H1 (cell line): ENCODE data around the gene CPNE5. TPM values are rescaled to one million over a fixed set of nuclear protein-coding genes. Genes with fewer than 3 reads are reported as not detected.

ENCODE experiments used
- CTCF ChIA-PET: fragments of 300-600 bp; sonication (Branson Sonifier 250); formaldehyde crosslinking; loops from one replicate; lab custom pipeline; 2021; ENCODE audit not compliant: partially characterized antibody; lab: Charles Lee
- POLR2A ChIA-PET: fragments of 300-600 bp; sonication (Branson Sonifier 250); formaldehyde crosslinking; loops from one replicate; lab custom pipeline; 2021; ENCODE audit warnings: inconsistent platforms; ENCODE audit not compliant: partially characterized antibody; lab: Charles Lee
- DNase-seq, 2 experiments: peaks; one replicate each; pipeline versions ENCODE4 v3.0.0 to v3.0.0-alpha.2; 2010 to 2022; ENCODE audit warnings: low spot score in 2 of 2, low read depth in 1 of 2, mixed read lengths in 1 of 2
- FAIRE-seq: peaks from 2 replicates; lab custom pipeline; 2011; peaks lifted over from hg19 to GRCh38; lab: Jason Lieb, UNC
- H2AFZ ChIP-seq: 2 replicates; pipeline ENCODE4 v1.8.1; 2012; ENCODE audit warnings: low read length, inconsistent platforms
- H2AK5ac ChIP-seq: 2 replicates; pipeline ENCODE4 v1.6.1; 2013; ENCODE audit warnings: low read depth, low read length
- H2BK120ac ChIP-seq: replicated peaks from 2 replicates; pipeline ENCODE3; 2013; ENCODE audit warnings: low read depth, low read length, inconsistent platforms
- H2BK12ac ChIP-seq: 2 replicates; pipeline ENCODE4 v1.6.1; 2013; ENCODE audit warnings: low read depth, low read length
- H2BK15ac ChIP-seq: 2 replicates; pipeline ENCODE4 v1.6.1; 2013; ENCODE audit warnings: low read length
- H2BK20ac ChIP-seq: 2 replicates; pipeline ENCODE4 v1.6.1; 2013; ENCODE audit warnings: low read length
- H2BK5ac ChIP-seq: 2 replicates; pipeline ENCODE4 v1.6.1; 2013; ENCODE audit warnings: low read depth, low read length
- H3K14ac ChIP-seq: 2 replicates; pipeline ENCODE4 v1.6.1; 2013; ENCODE audit warnings: inconsistent platforms; ENCODE audit not compliant: insufficient read length
- H3K18ac ChIP-seq: 2 replicates; pipeline ENCODE4 v1.6.1; 2013; ENCODE audit warnings: low read length; ENCODE audit errors: extremely low read depth
- H3K23ac ChIP-seq: 2 replicates; pipeline ENCODE4 v1.6.1; 2013; ENCODE audit warnings: inconsistent platforms; ENCODE audit not compliant: insufficient read length
- H3K23me2 ChIP-seq: 2 replicates; pipeline ENCODE4 v1.6.1; 2013; ENCODE audit warnings: low read depth, low read length
- H3K27ac ChIP-seq: 2 replicates; pipeline ENCODE4 v1.6.1; 2011; ENCODE audit warnings: low read depth, low read length, inconsistent platforms
- H3K27me3 ChIP-seq, 4 experiments: replicated peaks in 1 of 4; 1 replicate in 1 of 4; 2 replicates in 3 of 4; pipeline versions ENCODE4 v1.6.1 to v1.8.1; 2011 to 2013; ENCODE audit warnings: low read length in 3 of 4, mild to moderate bottlenecking in 3 of 4, inconsistent platforms in 2 of 4, mixed read lengths in 2 of 4, moderate library complexity in 1 of 4; ENCODE audit not compliant: control insufficient read depth in 3 of 4, insufficient read depth in 3 of 4; ENCODE audit errors: extremely low read depth in 1 of 4
- H3K36me3 ChIP-seq, 4 experiments: 2 replicates each; pipeline versions ENCODE4 v1.6.1 to v1.8.1; 2011 to 2013; ENCODE audit warnings: mild to moderate bottlenecking in 4 of 4, low read length in 3 of 4, moderate library complexity in 2 of 4, control low read depth in 1 of 4, inconsistent platforms in 1 of 4; ENCODE audit not compliant: insufficient read depth in 4 of 4, control insufficient read depth in 2 of 4
- H3K4ac ChIP-seq: replicated peaks from 2 replicates; pipeline ENCODE3; 2013; ENCODE audit warnings: low read length, low read depth, mixed read lengths, inconsistent platforms; ENCODE audit not compliant: insufficient read length
- H3K4me1 ChIP-seq, 4 experiments: replicated peaks in 1 of 4; 1 replicate in 1 of 4; 2 replicates in 3 of 4; pipeline versions ENCODE4 v1.6.1 to v1.8.1; 2011 to 2013; ENCODE audit warnings: low read length in 3 of 4, inconsistent platforms in 2 of 4, mixed read lengths in 1 of 4; ENCODE audit not compliant: insufficient read depth in 4 of 4, control insufficient read depth in 3 of 4
- H3K4me2 ChIP-seq, 2 experiments: 2 replicates each; pipeline versions ENCODE4 v1.6.1 to v1.8.1; 2011 to 2013; ENCODE audit warnings: low read depth in 2 of 2, low read length in 2 of 2, control low read depth in 1 of 2, inconsistent platforms in 1 of 2, mild to moderate bottlenecking in 1 of 2; ENCODE audit not compliant: insufficient read depth in 1 of 2
- H3K4me3 ChIP-seq, 4 experiments: fragments of 200-600, 300-600 bp in 1 of 4; sonication (generic), shearing (Covaris generic), sonication (Bioruptor Twin) in 1 of 4; 2 replicates each; pipeline versions ENCODE4 v1.5.1 to v1.8.1; 2011 to 2016; ENCODE audit warnings: low read length in 4 of 4, low read depth in 3 of 4, control low read depth in 2 of 4, inconsistent platforms in 2 of 4, mild to moderate bottlenecking in 2 of 4, mixed read lengths in 1 of 4, moderate library complexity in 1 of 4; ENCODE audit not compliant: insufficient read depth in 2 of 4; ENCODE audit errors: extremely low read depth in 1 of 4
- H3K56ac ChIP-seq: replicated peaks from 2 replicates; pipeline ENCODE3; 2013; ENCODE audit warnings: low read depth, mild to moderate bottlenecking, mixed read lengths, low read length, inconsistent platforms; ENCODE audit not compliant: insufficient read length
- H3K79me1 ChIP-seq: 2 replicates; pipeline ENCODE4 v1.6.1; 2013; ENCODE audit warnings: low read depth, low read length, control low read depth
- H3K79me2 ChIP-seq, 2 experiments: 2 replicates each; pipeline versions ENCODE4 v1.6.1 to v1.8.1; 2012 to 2013; ENCODE audit warnings: low read length in 2 of 2, mild to moderate bottlenecking in 2 of 2, inconsistent platforms in 1 of 2; ENCODE audit not compliant: insufficient read depth in 2 of 2, control insufficient read depth in 1 of 2
- H3K9ac ChIP-seq, 4 experiments: replicated peaks in 1 of 4; 1 replicate in 1 of 4; 2 replicates in 3 of 4; pipeline versions ENCODE4 v1.6.1 to v1.8.1; 2011 to 2013; ENCODE audit warnings: low read depth in 3 of 4, low read length in 3 of 4, control low read depth in 2 of 4, mild to moderate bottlenecking in 2 of 4, moderate library complexity in 2 of 4, inconsistent platforms in 1 of 4; ENCODE audit errors: extremely low read depth in 1 of 4
- H3K9me3 ChIP-seq, 2 experiments: 2 replicates each; pipeline versions ENCODE4 v1.6.1 to v1.8.1; 2012 to 2013; ENCODE audit warnings: mild to moderate bottlenecking in 2 of 2, moderate library complexity in 2 of 2, control low read depth in 1 of 2, inconsistent platforms in 1 of 2, low read depth in 1 of 2, low read length in 1 of 2, mixed read lengths in 1 of 2; ENCODE audit not compliant: insufficient read depth in 2 of 2
- H4K20me1 ChIP-seq, 2 experiments: replicated peaks in 1 of 2; 2 replicates each; pipeline versions ENCODE3 to v1.8.1; 2011 to 2013; ENCODE audit warnings: inconsistent platforms in 2 of 2, low read length in 2 of 2, mild to moderate bottlenecking in 1 of 2; ENCODE audit not compliant: insufficient read depth in 2 of 2, control insufficient read depth in 1 of 2
- H4K5ac ChIP-seq: 2 replicates; pipeline ENCODE4 v1.6.1; 2013; ENCODE audit warnings: low read length, low read depth, mixed read lengths, inconsistent platforms; ENCODE audit not compliant: insufficient read length
- H4K8ac ChIP-seq: 2 replicates; pipeline ENCODE4 v1.8.0; 2013; ENCODE audit warnings: mild to moderate bottlenecking, moderate library complexity, low read length, inconsistent platforms; ENCODE audit not compliant: insufficient read depth; ENCODE audit errors: extremely low read depth
- H4K91ac ChIP-seq: replicated peaks from 2 replicates; pipeline ENCODE3; 2013; ENCODE audit warnings: low read length, mixed read lengths, inconsistent platforms; ENCODE audit not compliant: insufficient read length
- CREB1 ChIP-seq: IDR thresholded peaks from 2 replicates; pipeline ENCODE4 v1.6.1; 2012; ENCODE audit warnings: inconsistent platforms
- KDM4A ChIP-seq: IDR thresholded peaks from one replicate; pipeline ENCODE4 v1.7.1; 2012; ENCODE audit warnings: low read depth, mild to moderate bottlenecking, moderate library complexity, low read length, inconsistent platforms; ENCODE audit not compliant: severe bottlenecking
- RAD21 ChIP-seq, 2 experiments: IDR thresholded peaks in 1 of 2; conservative IDR thresholded peaks in 1 of 2; 2 replicates each; pipeline ENCODE4 v1.6.1; 2011; ENCODE audit warnings: low read depth in 2 of 2, low read length in 2 of 2, improper control_type of control experiment in 1 of 2, inconsistent platforms in 1 of 2, mild to moderate bottlenecking in 1 of 2, moderate library complexity in 1 of 2
- RFX5 ChIP-seq: IDR thresholded peaks from 2 replicates; pipeline ENCODE4 v1.6.1; 2011; ENCODE audit warnings: low read depth, low read length, improper control_type of control experiment, borderline replicate concordance
- SIX5 ChIP-seq: IDR thresholded peaks from 2 replicates; pipeline ENCODE4 v1.6.1; 2011; ENCODE audit warnings: mild to moderate bottlenecking, low read depth, low read length
- SP1 ChIP-seq: IDR thresholded peaks from 2 replicates; pipeline ENCODE4 v1.6.1; 2011; ENCODE audit warnings: low read depth, low read length
- WGBS, 2 experiments: shearing (Covaris generic) in 1 of 2; methylation state at CpG; one replicate each; pipeline versions ENCODE4 v1.1.6 to v1.1.7; 2013 to 2015; ENCODE audit warnings: low lambda C conversion rate in 2 of 2, mixed read lengths in 2 of 2, inconsistent platforms in 1 of 2, low coverage in 1 of 2, missing lambda C conversion rate in 1 of 2; ENCODE audit not compliant: insufficient replicate concordance in 2 of 2, insufficient coverage in 1 of 2, insufficient read length in 1 of 2; ENCODE audit errors: extremely low coverage in 1 of 2, missing lambda C conversion rate in 1 of 2; 5-methylcytosine and 5-hydroxymethylcytosine counted together
- polyA plus RNA-seq, 7 experiments: library from polyadenylated mRNA; depleted of rRNA in 3 of 7; stranded (reverse) in 5 of 7; unstranded in 2 of 7; fragments of >200 nt in 5 of 7; fragments of 200-250 nt in 2 of 7; gene quantifications; 1 replicate in 5 of 7; 2 replicates in 1 of 7; 4 replicates in 1 of 7; pipeline versions ENCODE4 v1.2.1 to v1.2.3, GENCODE V29; 2011 to 2013; ENCODE audit warnings: missing spikeins in 2 of 7, mixed read lengths in 2 of 7
- total RNA-seq: library from RNA; stranded (reverse); fragmentation: NEBNext Ultra II Directional; extraction: Animal tissue kit (Norgen Biotek cat#: 25700); gene quantifications from 2 replicates; pipeline ENCODE4 v1.2.1, GENCODE V29; 2021
- TF ChIP-seq, protein P1 (sequence below): IDR thresholded peaks from 2 replicates; pipeline ENCODE4 v1.6.1; 2012; ENCODE audit warnings: low read length, inconsistent platforms
- TF ChIP-seq, protein P2 (sequence below): IDR thresholded peaks from 2 replicates; pipeline ENCODE4 v1.6.1; 2012; ENCODE audit warnings: inconsistent platforms

Gene CPNE5
- total and polyA plus RNA-seq, 2 of the 8 experiments (the other 6 are each of a cell fraction or from before 2014, with no cell fraction given): 0.88 to 1.8 TPM

DNA sequence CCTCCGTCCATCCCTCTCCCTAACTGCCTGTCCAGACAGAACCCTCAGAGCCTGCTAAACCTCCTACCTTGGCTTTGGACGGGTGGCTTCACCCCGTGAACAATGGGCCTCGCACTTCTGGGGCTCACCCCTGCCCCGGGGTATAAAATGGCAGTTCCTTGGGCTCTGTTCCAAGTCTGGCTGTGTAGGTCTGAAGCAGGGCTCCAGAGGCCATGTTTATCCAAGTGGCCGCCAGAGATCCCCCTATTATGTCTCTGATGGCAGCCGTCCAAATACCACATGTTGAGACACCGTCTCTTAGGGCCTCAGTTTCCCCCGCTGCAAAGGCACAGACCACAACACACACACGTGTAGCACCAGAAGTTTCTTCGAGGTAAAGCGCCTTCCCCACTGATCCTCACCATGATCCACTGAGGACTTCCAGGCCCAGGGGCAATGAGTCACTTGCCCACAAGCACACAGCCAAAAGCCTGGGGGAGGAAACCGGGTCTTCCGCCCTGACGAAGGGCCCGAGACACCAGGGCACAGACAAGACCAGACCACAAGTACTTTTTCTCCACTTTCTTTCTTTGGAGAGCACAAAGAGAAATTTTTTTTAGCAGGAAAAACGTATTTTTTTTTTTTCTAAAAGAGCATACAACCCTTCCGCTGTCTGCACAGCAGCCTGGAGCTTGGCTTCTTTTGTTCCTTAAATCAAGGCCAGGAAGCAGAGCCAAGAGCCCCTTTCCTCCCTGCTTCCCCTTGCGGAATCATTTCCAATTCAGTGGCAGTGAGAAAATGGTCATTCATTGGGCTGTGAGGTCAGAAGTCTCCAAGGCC, 11.8 kb downstream of the CPNE5 start:
- Histone ChIP-seq H3K79me1 (no peaks in the 10 kb centered on the region; the same call in 1 of the 2 replicates), H3K18ac (no peak overlapping the region), H4K8ac (no peak overlapping the region), H2BK20ac (no peak overlapping the region), H2BK120ac (no peak overlapping the region), H4K20me1 (no peaks in the 10 kb centered on the region), H4K5ac (no peak overlapping the region), H3K23ac (no peak overlapping the region), H2BK15ac (no peak overlapping the region), H3K9ac (no peak overlapping the region), H3K9me3 (no peaks in the 10 kb centered on the region), H2AK5ac (no peak overlapping the region), H3K27ac (no peak overlapping the region), H3K14ac (no peak overlapping the region), H2BK5ac (no peak overlapping the region), H3K23me2 (no peaks in the 10 kb centered on the region), H3K79me2 (no peaks in the 10 kb centered on the region), H2BK12ac (peak overlapping the region; percentile 39; the same call in 1 of the 2 replicates), H3K4ac (no peak overlapping the region), H2AFZ (no peak overlapping the region; the same call in 1 of the 2 replicates), H4K91ac (no peak overlapping the region), H3K36me3 (no peaks in the 10 kb centered on the region), H3K4me3 (no peak overlapping the region), H3K4me2 (no peak overlapping the region), H3K4me1 (no peaks in the 10 kb centered on the region; a peak in 1 of 7 replicates), H3K27me3 (no peaks in the 10 kb centered on the region; a peak in 1 of 7 replicates), H3K56ac (no peak overlapping the region)
- ChIA-PET POLR2A (interaction anchor here (0.6 kb wide), 1 partner anchor 248 kb away, joined by 3 read pairs; no protein-coding TSS in a partner anchor), CTCF (interaction anchor here (0.6 to 14.1 kb wide), 6 partner anchors 10 to 144 kb away, joined by 3 to 121 read pairs (median 7); no protein-coding TSS in a partner anchor)
- no peak for DNase-seq
- 88% methylated on average over 19 of the region's 19 CpGs; no CpG with 5 or more reads in 1 of the 2 experiments for whole genome bisulfite sequencing, 2 experiments
- no peak for FAIRE-seq
- TF ChIP-seq, protein P1, sequence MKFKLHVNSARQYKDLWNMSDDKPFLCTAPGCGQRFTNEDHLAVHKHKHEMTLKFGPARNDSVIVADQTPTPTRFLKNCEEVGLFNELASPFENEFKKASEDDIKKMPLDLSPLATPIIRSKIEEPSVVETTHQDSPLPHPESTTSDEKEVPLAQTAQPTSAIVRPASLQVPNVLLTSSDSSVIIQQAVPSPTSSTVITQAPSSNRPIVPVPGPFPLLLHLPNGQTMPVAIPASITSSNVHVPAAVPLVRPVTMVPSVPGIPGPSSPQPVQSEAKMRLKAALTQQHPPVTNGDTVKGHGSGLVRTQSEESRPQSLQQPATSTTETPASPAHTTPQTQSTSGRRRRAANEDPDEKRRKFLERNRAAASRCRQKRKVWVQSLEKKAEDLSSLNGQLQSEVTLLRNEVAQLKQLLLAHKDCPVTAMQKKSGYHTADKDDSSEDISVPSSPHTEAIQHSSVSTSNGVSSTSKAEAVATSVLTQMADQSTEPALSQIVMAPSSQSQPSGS: no peak
- no peak for TF ChIP-seq RFX5
- TF ChIP-seq CREB1: no peak
- TF ChIP-seq, protein P2, sequence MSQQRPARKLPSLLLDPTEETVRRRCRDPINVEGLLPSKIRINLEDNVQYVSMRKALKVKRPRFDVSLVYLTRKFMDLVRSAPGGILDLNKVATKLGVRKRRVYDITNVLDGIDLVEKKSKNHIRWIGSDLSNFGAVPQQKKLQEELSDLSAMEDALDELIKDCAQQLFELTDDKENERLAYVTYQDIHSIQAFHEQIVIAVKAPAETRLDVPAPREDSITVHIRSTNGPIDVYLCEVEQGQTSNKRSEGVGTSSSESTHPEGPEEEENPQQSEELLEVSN: no peak
- no peak for TF ChIP-seq SP1
- no peak for TF ChIP-seq SIX5
- no peak for TF ChIP-seq KDM4A
- TF ChIP-seq RAD21 (IDR thresholded peaks at IDR 0.05 in 1 of 2, conservative IDR thresholded peaks at IDR 0.05 in 1 of 2; ENCODE audit: low read depth in 2 of 2, low read length in 2 of 2): no peak
